Fibroblast of skin of scalp (primary cell): Measurements from ENCODE around the gene VEGFA.
"Not testable (repeated sequence)": the region's sequence is repeated elsewhere in the genome, so short reads cannot be mapped to it uniquely, and the experiment has no call there.

Experiments used
- DNase-seq: peaks from one replicate; pipeline ENCODE4 v3.0.0-alpha.2; 2013

Gene VEGFA

DNA sequence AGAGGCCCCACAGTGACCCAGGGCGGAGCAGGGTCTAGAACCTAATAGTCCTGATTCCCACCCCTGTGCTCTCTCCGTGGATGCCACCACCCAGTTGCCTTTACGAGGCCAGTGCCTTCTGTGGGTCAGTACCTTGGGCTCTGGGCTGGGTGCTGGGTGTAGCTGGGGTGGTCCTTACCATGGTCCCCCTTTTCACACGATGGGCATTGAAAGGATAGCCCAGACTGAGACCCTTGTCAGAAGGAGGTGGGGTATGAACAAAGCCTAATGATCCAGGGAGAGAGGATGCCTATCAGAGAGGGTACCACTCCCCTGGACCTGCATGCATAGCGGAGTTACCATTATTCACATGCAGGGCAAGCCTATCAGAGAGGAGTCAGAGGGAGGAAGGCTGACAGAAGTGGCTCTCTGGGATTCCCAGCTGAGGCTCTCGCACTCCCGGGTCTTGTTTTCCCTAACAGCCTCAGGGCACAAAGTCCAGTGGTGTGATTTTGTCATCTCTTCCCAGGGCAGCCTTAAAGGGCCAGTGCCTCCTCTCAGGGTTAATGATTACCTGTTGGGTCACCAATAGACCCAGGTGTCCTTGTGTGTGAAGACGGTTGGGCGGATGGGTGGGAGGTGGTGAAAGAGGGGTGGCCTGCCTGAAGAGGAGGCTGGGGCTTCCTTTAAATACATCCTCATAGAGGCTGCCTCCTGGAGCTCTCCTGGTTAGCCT, 36.2 kb downstream of the VEGFA start:
- no peak for DNase-seq

DNA sequence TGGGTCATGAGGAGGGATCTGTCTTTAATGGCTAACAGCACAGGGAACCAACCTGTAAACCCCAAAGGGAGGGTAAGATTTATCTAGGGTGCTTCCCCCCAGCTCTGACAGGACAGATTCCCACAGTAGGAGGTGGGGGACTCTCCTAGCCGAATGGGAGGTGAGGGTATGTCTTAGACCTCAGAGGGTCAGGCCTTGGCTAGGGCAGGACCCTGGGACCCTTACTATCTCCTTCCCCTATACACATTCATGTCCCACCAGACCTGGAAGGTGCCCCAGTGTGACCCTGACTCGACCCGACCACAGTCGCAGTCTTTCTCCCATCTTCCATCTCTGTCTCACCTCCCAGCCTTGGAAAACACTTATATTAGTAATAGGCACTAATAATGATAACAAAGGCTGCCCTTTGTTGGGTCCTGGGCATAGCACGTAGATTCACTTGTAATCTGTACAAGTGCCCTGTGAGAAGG, 36.8 kb downstream of the VEGFA start:
- no peak for DNase-seq

DNA sequence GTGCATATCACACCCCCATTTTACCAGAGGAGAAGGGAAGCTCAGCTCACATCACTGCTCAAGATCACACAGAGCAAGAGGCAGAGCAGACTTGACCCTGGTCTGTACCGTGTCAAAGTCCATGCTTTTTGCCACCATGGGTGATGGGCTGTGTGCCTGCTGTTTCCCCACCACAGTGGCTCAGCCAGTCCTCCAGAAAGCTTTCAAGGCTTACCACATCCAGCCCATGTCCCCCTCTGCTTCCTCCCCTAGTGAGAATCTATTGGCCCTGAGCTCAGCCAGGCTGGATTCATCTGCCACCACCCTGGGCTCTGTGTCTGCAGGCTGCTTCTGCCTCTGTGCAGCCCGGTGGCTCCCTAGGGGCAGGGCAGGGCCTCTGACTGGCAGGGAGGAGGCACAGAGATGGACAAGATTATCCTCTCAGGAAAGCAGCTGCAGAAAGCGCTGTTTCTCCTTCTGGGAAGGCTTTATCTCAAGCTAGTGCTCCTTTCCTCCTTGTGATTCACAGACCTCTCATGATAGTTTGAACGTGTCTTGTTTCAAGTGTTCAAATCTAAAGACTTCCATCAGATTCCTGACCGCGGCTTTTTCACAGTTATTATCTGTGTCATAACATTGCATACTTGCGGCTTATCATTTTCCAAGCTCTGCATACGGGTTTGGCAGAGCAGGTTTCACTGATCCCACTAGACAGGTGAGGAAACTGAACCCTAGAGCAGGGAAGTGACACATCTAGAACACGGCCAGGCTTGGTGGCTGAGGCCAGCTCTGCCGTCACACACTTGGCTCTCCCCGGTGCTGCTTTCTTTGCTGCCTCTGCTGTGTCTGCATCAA, 37.4 kb downstream of the VEGFA start:
- no peak for DNase-seq

DNA sequence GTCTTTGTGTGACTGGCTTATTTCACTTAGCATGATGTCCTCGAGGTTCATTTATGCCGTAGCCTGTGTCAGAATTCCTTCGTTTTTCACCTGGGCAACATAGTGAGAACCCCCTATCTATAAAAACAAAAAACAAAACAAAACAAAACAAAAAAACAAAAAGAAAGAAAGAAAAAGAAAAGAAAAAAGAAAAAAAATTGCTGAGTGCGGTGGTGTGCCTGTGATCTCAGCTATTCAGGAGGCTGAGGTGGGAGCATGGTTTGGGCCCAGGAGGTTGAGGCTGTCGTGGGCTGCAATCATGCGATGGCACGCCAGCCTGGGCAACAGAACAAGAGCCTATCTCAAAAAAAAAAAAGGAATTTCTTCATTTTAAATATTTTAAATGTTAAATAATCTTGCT, 38.4 kb downstream of the VEGFA start:
- no peak for DNase-seq

DNA sequence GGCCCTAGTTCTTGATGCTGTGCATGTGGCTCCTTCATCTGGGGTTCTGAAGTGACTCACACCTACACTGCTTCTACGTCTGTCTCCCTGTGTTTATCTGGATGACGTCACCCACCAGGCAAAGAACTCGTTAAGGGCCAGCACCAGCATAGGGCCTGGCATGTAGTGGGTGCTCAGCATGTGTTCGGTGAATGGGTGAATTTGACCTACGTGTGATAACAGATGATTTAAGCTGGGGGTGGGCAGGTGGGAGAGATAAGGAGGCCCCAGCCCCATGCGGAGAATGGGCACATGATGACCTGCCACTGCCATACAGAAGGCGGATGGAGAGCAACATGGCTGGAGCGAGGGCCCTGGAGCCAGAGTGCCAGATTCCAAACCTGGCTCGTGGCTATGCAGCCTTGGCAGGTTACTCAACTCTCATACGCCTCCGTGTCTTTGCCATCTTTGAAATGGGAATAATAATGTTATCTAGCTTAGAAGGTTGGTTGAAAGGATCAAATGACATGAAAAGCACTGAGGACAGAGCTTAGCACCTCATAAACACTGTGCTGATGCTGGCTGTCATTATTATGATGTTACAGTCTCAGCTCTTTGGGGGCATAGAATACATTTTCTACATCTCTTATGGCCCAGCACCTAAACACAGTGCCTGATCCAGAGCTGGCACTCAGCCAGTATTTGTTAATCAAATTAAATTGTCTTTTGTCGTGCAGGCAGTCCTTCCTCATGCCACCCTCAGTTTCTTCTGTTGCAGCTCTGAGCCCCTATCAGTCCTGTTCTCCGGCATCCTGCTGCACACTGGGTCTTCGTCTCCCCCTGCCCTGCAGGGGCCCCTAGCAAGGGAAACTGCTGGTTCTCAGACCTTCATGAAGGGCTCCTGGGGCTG, 39.6 kb downstream of the VEGFA start:
- peak; percentile 39 for DNase-seq

DNA sequence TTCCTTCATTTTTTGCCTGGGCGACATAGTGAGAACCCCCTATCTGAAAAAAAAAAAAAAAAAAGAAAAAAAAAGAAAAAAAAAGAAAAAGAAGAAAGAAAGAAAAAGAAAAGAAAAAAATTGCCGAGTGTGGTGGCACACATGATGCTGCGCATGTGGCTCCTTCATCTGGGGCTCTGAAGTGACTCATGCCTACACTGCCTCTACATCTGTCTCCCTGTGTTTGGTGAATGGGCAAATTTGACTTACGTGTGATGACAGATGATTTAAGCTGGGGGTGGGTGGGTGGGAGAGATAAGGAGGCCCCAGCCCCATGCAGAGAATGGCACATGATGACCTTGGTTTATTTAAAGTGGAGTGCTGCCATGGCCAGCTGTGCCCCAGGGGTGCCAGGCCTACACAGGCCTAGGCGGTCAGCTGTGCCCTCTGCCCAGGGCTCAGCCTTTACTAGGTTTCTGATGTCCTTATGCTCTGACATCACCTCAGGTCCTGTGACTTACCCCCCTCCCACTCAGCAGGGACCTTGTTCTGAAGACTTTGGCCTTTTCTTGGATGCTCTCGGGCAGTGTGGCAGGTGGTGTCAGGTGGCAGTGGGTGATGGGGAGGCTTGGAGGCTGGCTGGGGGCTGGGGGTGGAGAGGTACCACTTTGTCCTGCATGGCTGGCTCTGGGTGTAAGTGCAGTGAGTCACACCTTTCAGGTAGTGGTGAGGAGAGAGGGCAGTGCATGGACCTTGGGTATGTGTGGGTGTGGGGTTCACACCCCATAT, 41.1 kb downstream of the VEGFA start:
- DNase-seq, result no peak

DNA sequence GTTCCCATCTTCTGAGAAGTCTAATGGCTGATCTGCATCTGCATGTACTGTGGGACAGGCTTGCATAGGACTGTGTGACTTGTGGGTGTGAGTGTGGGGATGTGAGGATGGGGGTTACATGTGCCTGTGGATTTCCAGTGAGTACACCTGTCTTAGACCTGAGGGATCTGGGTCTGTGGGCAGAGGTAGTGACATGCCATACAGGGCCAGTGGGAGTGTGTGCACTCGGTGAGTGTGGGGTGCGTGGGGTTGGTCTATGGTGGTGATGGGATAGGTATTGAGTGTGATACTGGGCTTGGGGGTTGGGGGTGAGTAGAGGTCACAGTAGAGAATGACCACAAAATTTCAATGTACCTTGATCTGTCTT, 41.7 kb downstream of the VEGFA start:
- no peak for DNase-seq

DNA sequence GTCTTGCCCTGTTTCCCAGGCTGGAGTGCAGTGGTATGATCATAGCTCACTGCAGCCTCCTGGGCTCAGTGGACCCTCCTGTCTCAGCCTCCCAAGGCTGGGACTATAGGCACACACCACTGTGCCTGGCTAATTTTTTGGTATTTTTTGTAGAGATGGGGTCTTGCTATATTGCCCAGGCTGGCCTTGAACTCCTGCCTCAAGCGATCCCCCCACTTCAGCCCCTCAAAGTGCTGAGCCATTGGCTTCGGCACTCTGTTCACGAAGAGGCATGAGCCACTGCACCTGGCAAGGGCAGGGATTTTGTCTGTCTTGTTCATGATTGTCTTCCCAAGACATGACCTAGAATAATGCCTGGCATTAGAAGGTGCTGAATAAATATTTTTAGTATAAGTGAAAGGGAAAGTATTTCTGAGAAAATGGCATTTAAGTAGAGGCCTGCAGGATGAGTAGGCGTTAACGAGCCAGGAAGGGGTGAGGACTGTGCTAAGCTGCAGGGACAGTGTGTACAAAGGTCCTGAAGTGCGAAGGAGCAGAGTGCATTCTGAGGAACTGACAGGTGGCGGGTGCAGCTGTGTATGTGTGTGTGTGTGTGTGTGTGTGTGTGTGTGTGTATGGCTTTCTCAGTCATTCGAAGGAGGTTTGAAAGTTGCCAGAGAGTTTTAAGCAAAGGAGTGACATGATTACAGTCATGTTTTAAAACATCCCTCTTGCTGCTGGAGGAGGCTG, 43.0 kb downstream of the VEGFA start:
- DNase-seq, result no peak

DNA sequence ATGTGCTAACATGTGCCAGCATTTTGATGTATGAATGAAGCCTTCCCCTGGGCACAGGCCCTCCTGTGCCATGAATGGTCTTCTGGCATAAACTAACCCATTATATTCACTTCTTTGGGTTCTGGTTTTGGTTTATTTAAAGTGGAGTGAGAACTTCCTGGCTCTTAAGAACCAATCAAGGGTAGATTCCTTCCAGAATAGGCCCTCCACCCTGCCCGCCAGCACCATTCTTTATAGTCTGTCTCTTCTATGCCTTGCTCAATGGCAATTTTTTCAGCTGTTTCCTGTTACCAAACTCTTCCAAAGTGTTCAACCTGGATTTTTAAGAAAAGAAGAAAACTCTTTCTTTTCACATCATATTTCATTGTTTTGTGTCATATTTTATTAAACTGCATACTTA, 44.1 kb downstream of the VEGFA start:
- DNase-seq, result no peak

DNA sequence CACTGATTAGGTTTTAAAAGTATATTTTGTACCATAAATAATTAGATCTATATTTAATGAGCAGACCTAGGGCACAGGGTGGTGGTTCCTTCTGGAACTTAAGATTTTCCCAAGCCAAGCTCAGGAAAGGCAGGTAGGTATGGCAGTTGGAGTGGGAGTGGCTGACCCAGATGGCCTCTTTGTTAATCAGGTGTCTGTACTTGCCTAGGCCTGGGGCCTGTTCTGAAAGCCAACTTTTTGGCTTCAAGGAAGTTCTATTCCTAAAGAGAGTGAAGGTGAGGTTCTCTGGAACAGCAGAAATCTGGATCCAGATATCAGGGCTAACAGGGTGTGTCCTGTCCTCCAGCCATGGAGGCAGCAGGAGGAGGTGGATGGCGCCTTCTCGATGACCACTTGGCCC, 44.9 kb downstream of the VEGFA start:
- no peak for DNase-seq

DNA sequence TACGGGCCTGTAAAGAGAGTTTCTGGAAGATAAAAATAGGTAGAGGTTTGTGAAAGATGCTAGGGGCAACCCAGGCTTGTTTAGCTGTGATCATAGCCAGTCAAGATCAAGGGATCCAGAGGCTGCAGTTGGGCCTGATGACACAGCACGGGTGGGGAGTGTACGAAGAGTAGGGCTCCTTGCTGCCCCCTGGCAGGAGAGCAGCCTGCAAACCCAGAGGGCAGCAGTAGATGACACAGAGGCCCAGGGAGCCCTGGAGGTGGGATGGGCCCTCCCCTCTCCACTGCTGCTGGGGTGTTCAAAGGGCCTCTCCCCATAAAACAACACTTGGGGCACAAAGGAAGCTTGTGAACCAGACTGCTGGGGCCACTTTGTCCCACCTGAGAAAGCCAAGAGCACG, 47.2 kb downstream of the VEGFA start:
- DNase-seq, result peak; percentile 61

DNA sequence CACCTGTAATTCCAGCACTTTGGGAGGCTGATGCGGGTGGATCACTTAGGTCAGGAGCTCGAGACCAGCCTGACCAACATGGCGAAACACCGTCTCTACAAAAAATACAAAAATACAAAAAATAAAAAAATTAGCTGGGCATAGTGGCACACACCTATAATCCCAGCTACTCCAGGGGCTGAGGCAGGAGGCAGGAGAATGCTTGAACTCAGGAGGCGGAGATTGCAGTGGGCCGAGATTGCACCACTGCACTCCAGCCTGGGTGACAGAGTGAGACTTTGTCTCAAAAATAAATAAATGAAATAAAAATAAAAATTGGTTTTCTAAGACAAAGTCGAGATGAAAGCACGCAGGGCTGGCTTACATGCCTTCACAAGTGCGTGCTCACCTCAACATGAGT, 49.0 kb downstream of the VEGFA start:
- not testable (repeated sequence) for DNase-seq

DNA sequence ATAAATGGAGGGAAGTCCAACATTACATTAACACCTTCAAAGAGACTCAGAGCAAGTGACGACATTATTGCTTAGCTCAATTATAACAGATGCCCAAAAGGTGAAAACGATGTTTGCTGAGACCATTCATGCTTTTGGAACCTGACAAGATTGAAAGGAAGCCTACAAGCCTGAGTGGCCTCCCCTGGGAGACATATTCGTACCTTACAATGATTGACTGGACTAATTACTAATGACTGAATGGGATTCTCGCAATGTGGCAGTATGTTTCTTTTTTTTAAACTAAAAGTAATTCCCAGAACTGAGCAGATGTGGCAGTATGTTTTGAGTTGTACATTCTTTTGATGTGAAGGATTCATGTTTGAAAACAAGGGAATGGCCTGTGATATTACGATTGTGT, 49.9 kb downstream of the VEGFA start:
- DNase-seq, result no peak

DNA sequence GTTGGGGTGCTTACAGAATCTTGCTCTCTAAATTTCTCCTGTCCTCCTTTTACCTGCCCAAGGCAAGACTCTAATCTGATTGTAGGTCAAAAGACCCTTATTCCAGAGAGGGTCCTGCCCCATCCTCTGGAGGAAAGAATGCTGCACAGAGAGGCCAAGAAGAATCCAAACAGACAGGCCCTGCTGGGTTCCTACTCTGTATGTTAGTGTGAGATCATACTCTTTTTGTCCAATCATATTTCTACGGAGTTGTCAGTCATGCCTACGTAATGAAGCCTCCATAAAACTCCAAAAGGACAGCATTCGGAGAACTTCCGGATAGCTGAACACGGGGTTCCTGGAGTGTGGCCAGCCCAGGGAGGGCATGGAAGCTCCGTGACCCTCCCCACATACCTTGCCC, 50.5 kb downstream of the VEGFA start:
- no peak for DNase-seq

DNA sequence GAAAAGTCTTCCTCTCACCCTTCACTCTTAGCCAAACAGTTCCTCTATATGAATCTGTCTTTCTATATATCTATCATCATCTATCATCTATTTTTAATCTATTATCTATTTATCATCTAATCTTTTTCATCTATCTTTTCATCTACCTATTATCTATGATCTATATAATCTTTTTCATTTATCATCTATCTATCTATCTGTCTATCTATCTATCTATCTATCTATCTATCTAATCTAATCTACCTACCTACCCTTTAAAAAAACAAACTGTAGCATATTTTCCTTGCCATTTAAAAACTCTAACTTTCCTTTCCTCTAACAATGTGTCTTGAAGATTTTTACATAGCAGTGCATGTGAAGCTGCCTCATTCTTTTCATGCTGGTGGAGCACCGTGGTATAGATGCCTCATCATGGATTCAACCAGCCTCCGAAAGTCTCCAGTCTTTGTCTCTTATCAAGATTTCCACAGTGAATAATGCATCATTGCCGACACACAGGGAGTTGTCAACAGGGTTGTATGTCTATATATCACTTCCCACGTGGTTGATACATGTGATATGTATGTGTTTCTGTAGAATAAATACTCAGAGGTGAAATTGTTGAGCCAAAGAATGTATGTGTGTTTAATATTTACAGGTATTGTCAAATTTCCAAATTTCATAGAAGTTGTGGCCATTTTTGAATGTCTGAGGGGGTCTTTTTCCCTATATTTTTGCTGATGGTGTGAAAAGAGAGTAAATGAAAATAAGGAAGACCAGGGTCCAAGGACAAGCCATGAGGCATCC, 51.3 kb downstream of the VEGFA start:
- no peak for DNase-seq

DNA sequence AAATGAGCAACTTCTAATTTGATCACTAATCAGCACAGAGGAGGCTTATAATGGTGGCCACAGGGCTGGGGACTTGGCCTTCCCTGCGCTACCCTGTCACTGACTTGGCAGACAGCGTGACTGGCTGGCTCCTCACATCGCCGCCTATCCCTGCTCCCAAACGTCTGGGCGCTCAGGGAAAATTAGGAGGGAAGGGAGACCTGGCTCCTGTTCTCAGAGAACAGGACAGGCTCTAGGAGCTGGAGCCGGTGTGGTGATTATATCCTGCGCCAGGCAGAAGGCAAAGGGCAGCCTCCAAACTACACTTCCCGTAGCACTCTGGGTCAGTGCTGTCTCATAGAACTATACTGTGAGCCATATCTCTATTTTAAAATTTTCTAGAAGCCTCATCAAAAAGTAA, 53.4 kb downstream of the VEGFA start:
- DNase-seq, result no peak

DNA sequence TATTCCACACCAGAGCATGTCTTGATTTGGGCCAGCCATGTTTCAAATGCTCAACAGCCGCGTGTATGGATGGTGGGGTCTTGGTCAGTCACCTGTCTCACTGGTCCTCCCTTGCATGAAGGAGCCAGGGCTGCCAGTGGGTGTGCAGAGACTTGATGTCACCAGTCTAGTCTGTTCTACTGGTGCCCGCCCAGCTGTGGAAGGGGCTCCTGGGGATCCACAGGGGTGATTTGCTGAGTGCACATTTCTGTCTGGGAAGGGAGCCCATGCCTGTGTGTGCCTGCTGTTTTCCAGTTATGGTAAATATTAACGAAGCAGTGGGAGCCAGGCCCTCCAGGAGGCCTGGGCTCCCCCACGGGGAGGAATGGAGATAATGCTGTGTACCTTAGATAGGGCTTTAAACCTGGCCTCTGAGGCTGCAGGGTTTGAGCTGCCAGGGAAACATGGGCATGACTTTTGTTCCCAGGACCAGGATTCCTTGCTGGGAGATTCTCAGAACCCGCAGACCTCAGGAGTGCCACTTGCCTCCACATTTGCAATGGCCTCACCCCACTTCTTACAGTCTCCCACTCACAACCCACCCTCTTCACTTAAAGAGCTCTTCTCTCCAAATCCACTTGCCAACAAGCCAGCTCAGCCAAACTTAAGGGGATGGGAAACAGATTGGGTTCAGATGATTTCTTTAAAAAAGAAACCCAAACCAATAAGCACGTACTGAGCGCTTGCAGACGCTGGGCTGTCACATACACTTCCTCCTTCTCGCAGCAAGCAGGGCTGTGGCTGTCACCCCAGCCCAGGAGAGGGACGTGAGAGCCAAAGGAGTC, 54.1 kb downstream of the VEGFA start:
- DNase-seq, result no peak

DNA sequence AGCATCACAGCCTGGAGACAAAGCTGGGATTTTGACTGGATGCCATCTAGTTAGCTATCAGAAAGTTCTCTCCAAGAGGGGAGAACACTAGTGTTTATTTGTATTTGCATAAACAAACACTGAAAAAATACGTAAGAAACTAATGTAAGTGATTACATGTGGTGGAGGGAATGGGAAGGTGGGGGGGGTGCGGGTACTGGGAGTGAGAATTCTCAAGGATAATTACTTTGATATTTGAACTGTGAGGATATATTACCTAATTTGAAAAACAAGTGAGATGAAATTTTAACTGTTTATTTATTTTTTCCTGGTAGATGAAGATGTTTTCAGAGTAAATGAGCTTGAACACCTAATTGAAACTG, 54.7 kb downstream of the VEGFA start:
- no peak for DNase-seq

DNA sequence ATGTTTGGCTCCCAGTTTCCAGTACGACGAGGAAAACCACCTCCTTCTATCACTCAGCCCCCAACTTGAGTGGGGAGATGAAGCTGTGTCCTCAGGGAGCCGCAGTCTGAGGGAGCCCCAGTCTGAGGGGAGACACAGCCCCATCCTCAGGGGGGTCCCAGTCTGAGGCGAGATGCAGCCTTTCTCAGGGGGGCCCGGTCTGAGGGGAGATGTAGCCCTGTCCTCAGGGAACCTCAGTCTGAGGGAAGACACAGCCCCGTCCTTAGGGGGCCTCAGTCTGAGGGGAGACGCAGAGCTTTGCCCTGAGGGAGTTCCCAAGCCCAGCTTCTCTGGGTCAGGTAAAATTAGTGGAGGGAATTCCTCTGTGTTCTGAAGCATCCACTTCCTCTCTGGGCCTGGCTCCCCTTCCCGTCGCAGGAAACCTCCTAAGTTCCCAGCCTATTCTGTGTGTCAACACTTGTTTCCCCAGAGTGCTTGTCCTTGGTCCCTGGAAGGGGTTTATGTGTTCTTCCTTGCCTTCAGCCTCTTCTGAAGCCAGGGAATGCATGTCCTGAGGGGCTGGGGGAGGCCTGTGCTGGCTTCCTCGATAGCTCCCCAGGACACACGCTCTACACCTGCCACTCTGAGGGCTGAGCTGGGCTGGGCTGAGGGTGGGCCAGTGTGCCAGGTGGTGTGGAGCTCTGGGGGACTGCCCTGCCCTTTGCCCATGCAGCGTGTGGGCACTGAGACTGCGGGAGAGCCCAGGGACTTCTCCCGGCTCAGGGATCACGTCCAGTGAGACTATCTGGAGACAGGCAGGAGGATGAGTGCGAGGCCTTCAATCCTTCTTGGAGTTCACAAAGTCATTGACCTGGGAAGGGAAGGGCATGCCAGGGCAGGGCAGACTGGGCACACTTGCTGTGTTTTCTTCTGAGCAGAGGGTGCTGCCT, 55.4 kb downstream of the VEGFA start:
- DNase-seq, result no peak
